Measurements from ENCODE around the gene PTPN7.

GRCh38 chr1:202158810-202159533 lies 1.4 kb downstream of the PTPN7 start:
- no peak for TF ChIP-seq EZH2phosphoT487 (IDR thresholded peaks at IDR 0.05)
- TF ChIP-seq CTCF (IDR thresholded peaks at IDR 0.05) = no peak
- no peak for TF ChIP-seq EZH2 (IDR thresholded peaks at IDR 0.05)

All from neural progenitor cell (in vitro differentiated cells).